Measurements from ENCODE around the gene FIBCD1.

DNA sequence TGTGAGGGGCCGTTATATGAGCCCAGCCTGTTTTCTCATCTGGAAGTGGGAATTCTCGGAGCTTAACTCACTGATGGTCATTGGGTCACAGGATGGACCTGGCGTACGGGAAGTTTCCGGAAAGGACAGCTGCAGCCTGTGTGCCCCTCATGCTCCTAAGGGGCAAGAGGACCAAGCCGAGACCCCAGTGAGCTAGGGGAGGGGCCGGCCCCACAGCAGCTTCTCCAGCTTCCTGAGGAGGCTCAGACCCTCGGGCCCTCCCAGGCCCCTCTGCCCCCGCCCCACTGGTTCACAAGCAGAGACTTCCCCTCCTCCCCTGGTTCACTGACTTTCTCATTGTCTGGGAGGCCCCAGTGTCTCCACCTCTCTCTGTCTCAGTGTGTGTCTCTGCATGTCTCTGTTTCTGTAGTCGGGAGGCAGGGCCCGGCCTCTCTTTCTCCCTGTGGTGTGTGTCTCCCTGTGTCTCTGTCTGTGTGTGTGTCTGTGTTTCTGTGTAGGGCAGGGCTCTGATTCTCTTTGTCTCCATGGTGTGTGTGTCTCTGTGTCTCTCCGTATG is 32.3 kb upstream of the FIBCD1 start:
- no peak for TF ChIP-seq GATA2 (IDR thresholded peaks at IDR 0.05; ENCODE audit: low read depth, low read length)
- TF ChIP-seq GATA3 (IDR thresholded peaks at IDR 0.05; ENCODE audit: low read depth, low read length), result no peak
